GM19238 (cell line): ENCODE data around the gene SERF2.
"Not testable (repeated sequence)": the region's sequence is repeated elsewhere in the genome, so short reads cannot be mapped to it uniquely, and the experiment has no call there.

Experiments
- DNase-seq: peaks from one replicate; pipeline ENCODE4 v3.0.0; 2011; ENCODE audit warnings: low spot score; ENCODE audit not compliant: insufficient read length

The SERF2 gene

DNA sequence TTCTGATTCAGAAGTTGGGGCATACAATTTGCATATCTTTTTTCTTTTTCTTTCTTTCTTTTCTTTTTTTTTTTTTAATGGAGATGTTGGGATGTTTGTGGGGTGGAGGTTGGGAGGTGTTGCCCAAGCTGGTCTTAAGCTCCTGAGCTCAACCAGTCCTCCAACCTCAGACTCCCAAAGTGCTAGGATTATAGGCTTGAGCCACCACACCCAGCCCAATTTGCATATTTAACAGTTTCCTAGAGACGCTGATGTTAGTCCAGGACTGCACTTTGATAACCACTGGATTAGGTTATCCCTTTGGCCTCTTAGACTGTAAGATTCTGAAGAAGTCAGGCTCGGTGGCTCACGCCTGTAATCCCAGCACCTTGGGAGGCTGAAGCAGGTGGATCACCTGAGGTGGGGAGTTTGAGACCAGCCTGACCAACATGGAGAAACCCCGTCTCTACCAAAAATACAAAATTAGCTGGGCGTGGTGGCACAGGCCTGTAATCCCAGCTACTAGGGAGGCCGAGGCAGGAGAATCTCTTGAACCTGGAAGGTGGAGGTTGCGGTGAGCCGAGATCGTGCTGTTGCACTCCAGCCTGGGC is 37.9 kb downstream of the SERF2 start:
- DNase-seq: not testable (repeated sequence)

DNA sequence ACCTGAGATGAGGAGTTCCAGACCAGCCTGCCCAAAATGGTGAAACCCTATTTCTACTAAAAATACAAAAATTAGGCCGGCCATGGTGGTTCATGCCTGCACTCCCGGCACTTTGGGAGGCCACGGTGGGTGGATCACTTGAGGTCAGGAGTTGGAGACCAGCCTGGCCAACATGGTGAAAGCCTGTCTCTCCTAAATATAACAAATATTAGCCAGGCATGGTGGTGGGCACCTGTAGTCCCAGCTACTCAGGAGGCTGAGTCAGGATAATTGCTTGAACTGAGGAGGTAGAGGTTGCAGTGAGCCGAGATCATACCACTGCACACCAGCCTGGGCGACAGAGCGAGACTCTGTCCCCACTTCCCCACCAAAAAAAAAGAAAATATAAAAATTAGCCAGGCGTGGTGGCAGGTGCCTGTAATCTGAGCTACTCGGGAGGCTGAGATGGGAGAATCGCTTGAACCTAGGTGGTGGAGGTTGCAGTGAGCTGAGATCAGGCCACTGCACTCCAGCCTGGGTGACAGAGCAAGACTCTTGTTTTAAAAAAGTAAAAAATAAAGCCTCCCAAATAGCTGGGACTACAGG is 38.7 kb downstream of the SERF2 start:
- DNase-seq: not testable (repeated sequence)

DNA sequence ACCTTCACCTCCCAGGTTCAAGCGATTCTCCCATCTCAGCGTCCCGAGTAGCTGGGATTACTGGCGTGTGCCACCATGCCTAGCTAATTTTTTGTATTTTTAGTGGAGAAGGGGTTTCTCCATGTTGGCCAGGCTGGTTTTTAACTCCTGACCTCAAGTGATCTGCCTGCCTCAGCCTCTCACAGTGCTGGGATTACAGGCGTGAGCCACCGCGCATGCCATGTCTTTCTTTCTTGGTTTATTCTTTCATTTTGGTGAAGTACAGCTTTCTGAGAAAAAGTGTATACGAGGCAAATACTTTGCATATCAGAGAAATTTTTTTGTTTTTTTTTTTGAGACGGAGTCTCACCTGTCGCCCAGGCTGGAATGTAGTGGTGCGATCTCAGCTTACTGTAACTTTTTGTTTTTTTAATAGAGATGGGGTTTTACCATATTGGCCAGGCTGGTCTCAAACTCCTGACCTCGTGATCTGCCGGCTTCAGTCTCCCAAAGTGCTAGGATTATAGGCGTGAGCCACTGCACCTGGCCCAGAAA is 39.5 kb downstream of the SERF2 start:
- DNase-seq: not testable (repeated sequence)

DNA sequence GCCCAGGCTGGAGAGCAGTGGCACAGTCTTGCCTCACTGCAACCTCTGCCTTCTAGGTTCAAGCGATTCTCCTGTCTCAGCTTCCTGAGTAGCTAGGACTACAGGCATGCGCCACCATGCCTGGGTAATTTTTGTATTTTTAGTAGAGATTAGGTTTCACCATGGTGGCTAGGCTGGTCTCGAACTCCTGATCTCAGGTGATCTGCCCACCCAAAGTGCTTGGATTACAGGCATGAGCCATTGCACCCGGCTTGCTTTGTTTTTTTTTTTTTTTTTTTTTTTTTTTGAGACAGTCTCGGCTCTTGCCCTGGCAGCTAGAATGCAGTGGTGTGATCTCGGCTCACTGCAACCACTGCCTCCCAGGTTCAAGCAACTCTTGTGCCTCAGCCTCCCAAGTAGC is 40.4 kb downstream of the SERF2 start:
- DNase-seq: not testable (repeated sequence)

DNA sequence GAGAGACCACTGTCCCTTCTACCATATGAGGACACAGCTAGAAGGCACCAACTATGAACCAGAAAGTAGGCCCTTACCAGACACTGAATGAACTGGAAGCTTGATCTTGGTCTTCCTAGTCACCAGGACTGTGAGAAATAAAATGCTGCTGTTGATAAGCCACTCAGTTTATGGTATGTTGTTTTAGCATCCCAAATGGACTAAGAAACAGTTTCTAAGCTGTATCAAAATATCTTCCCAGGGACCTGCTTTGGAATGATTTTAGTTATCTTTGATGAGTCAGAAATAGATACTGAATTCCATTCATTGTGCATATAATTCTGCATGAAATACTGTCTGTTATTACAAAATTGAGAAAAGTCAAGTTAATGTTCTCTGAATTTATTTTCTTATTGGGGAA is 53.3 kb downstream of the SERF2 start:
- DNase-seq: no peak
